Activated T-helper 9 cell treated with anti-CD3 and anti-CD28 coated beads, Interleukin-2, amount 50 U/mL, for 16 hours (primary cell): Measurements from ENCODE around the gene RFX5.

Experiments used
- DNase-seq: peaks from one replicate; pipeline ENCODE4 v3.0.0-alpha.2; 2020; ENCODE audit warnings: low read depth

Gene RFX5

GRCh38 chr1:151324390-151324930, 22.6 kb downstream of the RFX5 start:
- no peak for DNase-seq

DNA sequence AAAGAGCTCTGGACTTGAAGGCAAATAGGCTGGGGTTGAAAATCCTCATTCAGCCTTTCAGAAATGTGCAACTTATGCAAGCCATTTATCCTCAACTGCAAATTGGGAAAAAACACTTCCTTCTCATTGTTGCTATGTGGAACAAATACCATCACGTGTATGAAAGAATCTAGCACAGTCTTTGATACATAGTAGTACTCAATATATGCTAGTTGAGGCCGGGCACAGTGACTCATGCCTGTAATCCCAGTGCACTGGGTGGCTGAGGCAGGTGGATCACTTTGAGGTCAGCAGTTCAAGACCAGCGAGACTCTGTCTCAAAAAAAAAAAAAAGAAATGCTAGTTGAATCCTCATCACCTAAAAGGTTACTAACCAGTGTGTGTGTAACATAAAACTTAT, 28.1 kb downstream of the RFX5 start:
- no peak for DNase-seq

DNA sequence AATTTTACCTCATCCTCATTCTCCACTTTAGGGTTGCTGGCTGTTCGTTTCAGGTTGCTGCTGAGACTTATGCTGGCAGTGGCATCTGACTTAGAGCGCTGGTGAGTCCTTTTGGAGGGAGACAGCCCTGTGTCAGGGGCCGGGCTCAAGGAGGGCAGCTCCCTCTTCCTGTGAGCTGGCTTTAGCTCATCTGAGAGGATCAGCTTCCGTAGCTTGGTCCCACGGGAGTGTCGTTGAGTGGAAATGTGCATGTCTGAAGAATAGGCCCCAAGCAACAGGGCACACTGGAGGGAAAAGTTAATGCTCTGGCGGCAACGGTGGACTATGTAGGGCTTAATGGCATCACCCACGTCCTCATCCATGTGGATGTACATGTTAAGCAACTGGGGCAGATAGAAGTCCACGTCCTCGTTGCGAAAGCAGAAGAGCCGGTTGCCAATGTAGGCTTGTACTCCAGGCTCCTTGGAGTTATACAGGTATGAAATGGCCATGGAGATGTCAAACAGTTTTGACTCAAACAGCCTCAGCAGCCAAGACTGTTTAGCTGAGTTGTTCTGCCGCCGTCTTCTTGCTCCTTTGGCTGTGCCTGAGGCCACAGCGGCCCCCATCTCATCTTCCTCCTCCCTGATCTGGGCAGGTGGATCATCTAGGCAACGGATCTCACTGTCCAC, 31.4 kb downstream of the RFX5 start:
- no peak for DNase-seq

- no peak for DNase-seq
Observed at GRCh38 chr1:151314137-151314875, 32.7 kb downstream of the RFX5 start.

GRCh38 chr1:151313501-151313900, 33.6 kb downstream of the RFX5 start:
- DNase-seq, result no peak

GRCh38 chr1:151312826-151313225, 34.2 kb downstream of the RFX5 start:
- no peak for DNase-seq

- DNase-seq, result no peak
Observed at GRCh38 chr1:151312411-151312810, 34.6 kb downstream of the RFX5 start.

GRCh38 chr1:151311589-151312331, 35.3 kb downstream of the RFX5 start:
- DNase-seq, result peak; percentile 69

- no peak for DNase-seq
Observed at GRCh38 chr1:151311011-151311410, 36.0 kb downstream of the RFX5 start.

- no peak for DNase-seq
Observed at GRCh38 chr1:151309811-151310323, 37.2 kb downstream of the RFX5 start.

DNA sequence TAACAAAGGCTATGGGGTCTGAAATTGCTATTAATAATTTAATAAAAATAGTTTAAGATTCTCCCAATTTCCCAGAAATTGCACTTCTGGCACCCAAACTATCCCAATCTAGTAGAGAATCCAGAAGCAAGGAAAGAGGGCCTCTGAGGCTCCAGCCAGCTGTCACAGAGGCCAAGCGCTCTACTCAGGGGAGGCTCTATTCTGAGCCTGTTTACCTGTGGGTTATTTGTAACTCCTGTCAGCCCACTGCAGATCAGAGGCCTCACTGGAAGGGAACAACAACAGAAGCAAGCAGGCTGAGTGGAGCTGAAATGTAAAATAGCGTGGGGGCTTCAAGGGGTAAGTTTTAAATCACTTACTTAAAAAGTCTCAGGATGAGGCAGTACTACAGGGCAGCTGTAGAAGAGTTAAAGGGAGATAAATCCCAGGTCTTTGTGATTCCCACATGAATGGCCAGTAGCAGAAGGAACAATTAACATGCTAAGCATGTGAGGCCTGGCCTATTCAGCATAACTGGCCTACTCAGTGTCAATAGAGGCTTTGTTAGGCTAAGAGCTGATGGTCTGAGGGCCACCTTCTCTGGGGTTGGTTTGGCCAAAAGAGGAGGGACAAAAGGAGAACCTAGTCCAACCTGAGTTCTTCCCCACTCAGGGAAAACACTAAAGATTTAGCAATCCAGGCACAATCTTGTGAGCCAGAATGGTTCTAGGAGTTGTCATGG, 52.1 kb downstream of the RFX5 start:
- no peak for DNase-seq

- DNase-seq, result no peak
Observed at GRCh38 chr1:151293093-151293492, 54.0 kb downstream of the RFX5 start.

DNA sequence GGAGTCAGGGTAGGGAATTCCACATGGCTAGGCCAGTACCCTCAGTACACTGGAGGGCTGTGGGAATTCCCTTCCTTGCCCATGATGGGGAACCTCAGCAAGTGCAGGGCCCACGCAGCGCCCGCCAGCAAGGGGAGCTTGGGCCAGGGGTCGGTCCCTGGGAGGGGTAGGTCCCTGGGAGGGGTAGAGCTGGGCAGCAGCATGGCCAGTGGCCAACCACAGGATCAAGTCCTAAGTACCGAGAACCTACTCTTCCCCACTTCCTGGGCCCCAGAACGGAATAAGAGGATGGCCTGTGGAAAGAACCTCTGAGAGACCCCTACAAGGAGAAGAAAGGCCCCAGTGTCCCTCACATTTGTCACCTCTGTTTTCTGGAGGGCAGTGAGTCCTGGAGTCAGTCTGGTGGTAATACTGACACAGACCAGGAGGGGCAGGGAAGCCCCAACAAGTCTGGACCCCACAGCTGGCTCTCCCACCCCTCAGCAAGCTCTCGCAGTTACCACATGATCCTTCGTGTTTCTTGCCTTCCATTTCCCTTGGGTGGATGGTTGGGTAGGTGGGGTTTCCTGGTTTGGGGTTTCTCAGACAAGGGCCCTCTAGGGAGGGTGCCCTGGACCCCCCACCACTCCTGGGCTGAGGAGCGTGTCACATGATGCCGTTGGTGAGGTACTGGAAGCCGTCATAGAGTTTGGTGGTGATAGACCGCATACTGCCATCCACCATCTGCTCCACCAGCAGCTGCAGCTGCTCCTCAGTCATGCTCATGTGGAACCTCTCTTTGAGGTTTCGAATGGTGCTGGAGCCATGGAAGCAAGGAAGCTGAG, 54.6 kb downstream of the RFX5 start:
- DNase-seq, result no peak

- DNase-seq, result no peak
Observed at GRCh38 chr1:151290709-151291303, 56.2 kb downstream of the RFX5 start.
